A549 (cell line): ENCODE measurements around the gene ARHGEF28.

ENCODE experiments used
- FOXS1 ChIP-seq: fragments of 250-450 bp; sonication (Bioruptor Pico); IDR thresholded peaks from 2 replicates; pipeline ENCODE4 v1.5.0; 2020; ENCODE audit warnings: mild to moderate bottlenecking, moderate library complexity
- KDM1A ChIP-seq: fragments of 200-600 bp; sonication (generic); IDR thresholded peaks from 2 replicates; pipeline ENCODE4 v1.6.1; 2016; ENCODE audit warnings: low read depth, mild to moderate bottlenecking
- POLR2A ChIP-seq: IDR thresholded peaks from 2 replicates; pipeline ENCODE4 v1.6.1; 2012; ENCODE audit warnings: mild to moderate bottlenecking, low read length
- TF ChIP-seq, protein P1 (sequence below): fragments of >200 bp; sonication (Bioruptor Twin); formaldehyde crosslinking; IDR thresholded peaks from 3 replicates; pipeline ENCODE4 v1.5.1; 2016
- TF ChIP-seq, protein P2 (sequence below): IDR thresholded peaks from 2 replicates; pipeline ENCODE4 v1.6.1; 2012
- TF ChIP-seq, protein P3 (sequence below): fragments of 200-600 bp; sonication (generic); IDR thresholded peaks from 2 replicates; pipeline ENCODE4 v1.6.1; 2016; ENCODE audit warnings: antibody characterized with exemption, mild to moderate bottlenecking, moderate library complexity

DNA sequence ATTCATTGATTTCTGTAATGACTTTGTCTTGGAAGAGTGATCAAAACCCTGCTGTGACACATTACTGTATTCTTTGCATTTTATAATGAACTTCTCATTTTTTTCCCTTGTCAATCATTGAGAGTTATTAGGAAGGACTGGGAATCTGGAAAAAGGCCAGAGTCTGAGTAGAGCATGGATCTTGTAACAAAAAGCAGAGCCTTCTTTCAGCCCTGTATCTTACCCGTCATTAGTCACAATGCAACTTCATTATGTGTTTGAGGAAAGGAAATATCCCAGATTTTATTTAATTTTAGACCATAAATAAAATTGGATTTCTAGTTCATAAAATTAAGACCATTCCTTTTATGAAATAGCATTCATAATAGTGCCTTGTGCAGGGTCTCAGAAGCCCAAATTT lies 131.4 kb downstream of the ARHGEF28 start:
- TF ChIP-seq, protein P1, sequence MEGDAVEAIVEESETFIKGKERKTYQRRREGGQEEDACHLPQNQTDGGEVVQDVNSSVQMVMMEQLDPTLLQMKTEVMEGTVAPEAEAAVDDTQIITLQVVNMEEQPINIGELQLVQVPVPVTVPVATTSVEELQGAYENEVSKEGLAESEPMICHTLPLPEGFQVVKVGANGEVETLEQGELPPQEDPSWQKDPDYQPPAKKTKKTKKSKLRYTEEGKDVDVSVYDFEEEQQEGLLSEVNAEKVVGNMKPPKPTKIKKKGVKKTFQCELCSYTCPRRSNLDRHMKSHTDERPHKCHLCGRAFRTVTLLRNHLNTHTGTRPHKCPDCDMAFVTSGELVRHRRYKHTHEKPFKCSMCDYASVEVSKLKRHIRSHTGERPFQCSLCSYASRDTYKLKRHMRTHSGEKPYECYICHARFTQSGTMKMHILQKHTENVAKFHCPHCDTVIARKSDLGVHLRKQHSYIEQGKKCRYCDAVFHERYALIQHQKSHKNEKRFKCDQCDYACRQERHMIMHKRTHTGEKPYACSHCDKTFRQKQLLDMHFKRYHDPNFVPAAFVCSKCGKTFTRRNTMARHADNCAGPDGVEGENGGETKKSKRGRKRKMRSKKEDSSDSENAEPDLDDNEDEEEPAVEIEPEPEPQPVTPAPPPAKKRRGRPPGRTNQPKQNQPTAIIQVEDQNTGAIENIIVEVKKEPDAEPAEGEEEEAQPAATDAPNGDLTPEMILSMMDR, result no peak
- TF ChIP-seq POLR2A (no peak), KDM1A (no peak), FOXS1 (CRISPR knock-in tag) (no peak)
- TF ChIP-seq, protein P2, sequence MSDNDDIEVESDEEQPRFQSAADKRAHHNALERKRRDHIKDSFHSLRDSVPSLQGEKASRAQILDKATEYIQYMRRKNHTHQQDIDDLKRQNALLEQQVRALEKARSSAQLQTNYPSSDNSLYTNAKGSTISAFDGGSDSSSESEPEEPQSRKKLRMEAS, result no peak
- TF ChIP-seq, protein P3, sequence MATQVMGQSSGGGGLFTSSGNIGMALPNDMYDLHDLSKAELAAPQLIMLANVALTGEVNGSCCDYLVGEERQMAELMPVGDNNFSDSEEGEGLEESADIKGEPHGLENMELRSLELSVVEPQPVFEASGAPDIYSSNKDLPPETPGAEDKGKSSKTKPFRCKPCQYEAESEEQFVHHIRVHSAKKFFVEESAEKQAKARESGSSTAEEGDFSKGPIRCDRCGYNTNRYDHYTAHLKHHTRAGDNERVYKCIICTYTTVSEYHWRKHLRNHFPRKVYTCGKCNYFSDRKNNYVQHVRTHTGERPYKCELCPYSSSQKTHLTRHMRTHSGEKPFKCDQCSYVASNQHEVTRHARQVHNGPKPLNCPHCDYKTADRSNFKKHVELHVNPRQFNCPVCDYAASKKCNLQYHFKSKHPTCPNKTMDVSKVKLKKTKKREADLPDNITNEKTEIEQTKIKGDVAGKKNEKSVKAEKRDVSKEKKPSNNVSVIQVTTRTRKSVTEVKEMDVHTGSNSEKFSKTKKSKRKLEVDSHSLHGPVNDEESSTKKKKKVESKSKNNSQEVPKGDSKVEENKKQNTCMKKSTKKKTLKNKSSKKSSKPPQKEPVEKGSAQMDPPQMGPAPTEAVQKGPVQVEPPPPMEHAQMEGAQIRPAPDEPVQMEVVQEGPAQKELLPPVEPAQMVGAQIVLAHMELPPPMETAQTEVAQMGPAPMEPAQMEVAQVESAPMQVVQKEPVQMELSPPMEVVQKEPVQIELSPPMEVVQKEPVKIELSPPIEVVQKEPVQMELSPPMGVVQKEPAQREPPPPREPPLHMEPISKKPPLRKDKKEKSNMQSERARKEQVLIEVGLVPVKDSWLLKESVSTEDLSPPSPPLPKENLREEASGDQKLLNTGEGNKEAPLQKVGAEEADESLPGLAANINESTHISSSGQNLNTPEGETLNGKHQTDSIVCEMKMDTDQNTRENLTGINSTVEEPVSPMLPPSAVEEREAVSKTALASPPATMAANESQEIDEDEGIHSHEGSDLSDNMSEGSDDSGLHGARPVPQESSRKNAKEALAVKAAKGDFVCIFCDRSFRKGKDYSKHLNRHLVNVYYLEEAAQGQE, result no peak
